Liver (tissue), 9 donors: Measurements from ENCODE around the gene TRIM63. TPM values are rescaled to one million over a fixed set of nuclear protein-coding genes. Genes with fewer than 3 reads are reported as not detected.
A peak's percentile ranks its signal among the peaks of the same experiment; 100 is the strongest.

Experiments used
- DNase-seq: peaks from one replicate; pipeline ENCODE4 v3.0.0-alpha.2; 2017; ENCODE audit warnings: low spot score
- H3K27ac ChIP-seq, 2 donors: one replicate each; pipeline ENCODE4 v1.7.0; 2013; ENCODE audit warnings: inconsistent platforms in 2 of 2, low read length in 2 of 2, control low read depth in 1 of 2, low read depth in 1 of 2, mild to moderate bottlenecking in 1 of 2
- H3K27me3 ChIP-seq, 4 donors: one replicate each; pipeline versions ENCODE4 v1.6.1 to v1.7.0; 2013; ENCODE audit warnings: low read length in 3 of 4, inconsistent platforms in 1 of 4, mild to moderate bottlenecking in 1 of 4, moderate library complexity in 1 of 4; ENCODE audit not compliant: control insufficient read depth in 4 of 4, insufficient read depth in 4 of 4
- H3K36me3 ChIP-seq, 4 donors: one replicate each; pipeline versions ENCODE4 v1.6.1 to v1.7.0; 2013; ENCODE audit warnings: low read length in 3 of 4, mild to moderate bottlenecking in 3 of 4, low read depth in 1 of 4, moderate library complexity in 1 of 4; ENCODE audit not compliant: control insufficient read depth in 4 of 4, insufficient read depth in 3 of 4
- H3K4me1 ChIP-seq, 4 donors: one replicate each; pipeline versions ENCODE4 v1.6.1 to v1.7.0; 2013; ENCODE audit warnings: low read length in 3 of 4, mild to moderate bottlenecking in 3 of 4, moderate library complexity in 1 of 4; ENCODE audit not compliant: control insufficient read depth in 4 of 4, insufficient read depth in 4 of 4
- H3K4me3 ChIP-seq, 3 donors: one replicate each; pipeline versions ENCODE4 v1.6.1 to v1.7.0; 2013; ENCODE audit warnings: low read length in 3 of 3, control low read depth in 1 of 3, low read depth in 1 of 3, mild to moderate bottlenecking in 1 of 3
- H3K9ac ChIP-seq, 2 donors: one replicate each; pipeline ENCODE4 v1.7.0; 2013; ENCODE audit warnings: low read length in 2 of 2, mild to moderate bottlenecking in 2 of 2, moderate library complexity in 2 of 2, control low read depth in 1 of 2, low read depth in 1 of 2
- H3K9me3 ChIP-seq, 4 donors: one replicate each; pipeline versions ENCODE4 v1.6.1 to v1.7.0; 2013; ENCODE audit warnings: low read length in 3 of 4; ENCODE audit not compliant: control insufficient read depth in 4 of 4
- CTCF ChIP-seq: fragments of 150-350 bp; IDR thresholded peaks from 2 replicates; pipeline ENCODE4 v1.5.1; 2017; ENCODE audit warnings: improper control_type of control experiment, low read depth, low read length; ENCODE audit not compliant: missing input control
- EGR1 ChIP-seq, 2 donors: IDR thresholded peaks; 2 replicates each; pipeline ENCODE4 v1.6.1; 2016 to 2018; ENCODE audit warnings: antibody characterized with exemption in 2 of 2, low read depth in 2 of 2
- GABPA ChIP-seq, 2 donors: IDR thresholded peaks in 1 of 2; conservative IDR thresholded peaks in 1 of 2; 2 replicates each; pipeline ENCODE4 v1.6.1; 2016; ENCODE audit warnings: antibody characterized with exemption in 2 of 2, mild to moderate bottlenecking in 1 of 2, moderate library complexity in 1 of 2
- HNF4A ChIP-seq, 2 donors: conservative IDR thresholded peaks; 2 replicates each; pipeline ENCODE4 v1.6.1; 2016; ENCODE audit warnings: antibody characterized with exemption in 2 of 2, mild to moderate bottlenecking in 2 of 2
- HNF4G ChIP-seq: IDR thresholded peaks from 2 replicates; pipeline ENCODE4 v1.6.1; 2016; ENCODE audit warnings: antibody characterized with exemption
- JUND ChIP-seq, 2 donors: IDR thresholded peaks; 2 replicates each; pipeline ENCODE4 v1.6.1; 2016; ENCODE audit warnings: antibody characterized with exemption in 2 of 2
- RAD21 ChIP-seq, 2 donors: IDR thresholded peaks; 2 replicates each; pipeline ENCODE4 v1.6.1; 2016; ENCODE audit warnings: antibody characterized with exemption in 2 of 2, mild to moderate bottlenecking in 2 of 2
- REST ChIP-seq: IDR thresholded peaks from 2 replicates; pipeline ENCODE4 v1.6.1; 2016; ENCODE audit warnings: antibody characterized with exemption, mild to moderate bottlenecking
- RXRA ChIP-seq, 2 donors: IDR thresholded peaks; 2 replicates each; pipeline ENCODE4 v1.6.1; 2017 to 2018; ENCODE audit warnings: antibody characterized with exemption in 2 of 2, mild to moderate bottlenecking in 1 of 2
- SP1 ChIP-seq: IDR thresholded peaks from 2 replicates; pipeline ENCODE4 v1.6.1; 2018; ENCODE audit warnings: antibody characterized with exemption, mild to moderate bottlenecking
- WGBS: extraction: QIAGEN DNeasy Blood & Tissue Kit; methylation state at CpG from one replicate; pipeline ENCODE4 v1.1.7; 2013; 5-methylcytosine and 5-hydroxymethylcytosine counted together
- polyA plus RNA-seq, 2 donors: library from polyadenylated mRNA; stranded (reverse) in 1 of 2; unstranded in 1 of 2; fragments of 200-250 nt in 1 of 2; fragments of >200 nt in 1 of 2; fragmentation: Nextera tagmentation in 1 of 2; extraction: Ambion mirVana in 1 of 2; gene quantifications; one replicate each; pipeline versions ENCODE4 v1.2.1 to v1.2.3, GENCODE V29; 2013 to 2015
- total RNA-seq, 2 donors: library from RNA; depleted of rRNA; stranded (reverse); fragments of >200 nt; gene quantifications; one replicate each; pipeline ENCODE4 v1.2.3, GENCODE V29; 2014
- TF ChIP-seq, protein P1 (sequence below): IDR thresholded peaks from 2 replicates; pipeline ENCODE4 v1.6.1; 2016; ENCODE audit warnings: antibody characterized with exemption
- TF ChIP-seq, protein P2 (sequence below): IDR thresholded peaks from 2 replicates; pipeline ENCODE4 v1.6.1; 2016; ENCODE audit warnings: antibody characterized with exemption
- donor health status: healthy.
- donor health status: healthy.
- donor health status: healthy.
- donor health status: healthy.
- donor health status: healthy.

The TRIM63 gene
- total and polyA plus RNA-seq, 4 donors: 0.03 TPM; not detected in 3

DNA sequence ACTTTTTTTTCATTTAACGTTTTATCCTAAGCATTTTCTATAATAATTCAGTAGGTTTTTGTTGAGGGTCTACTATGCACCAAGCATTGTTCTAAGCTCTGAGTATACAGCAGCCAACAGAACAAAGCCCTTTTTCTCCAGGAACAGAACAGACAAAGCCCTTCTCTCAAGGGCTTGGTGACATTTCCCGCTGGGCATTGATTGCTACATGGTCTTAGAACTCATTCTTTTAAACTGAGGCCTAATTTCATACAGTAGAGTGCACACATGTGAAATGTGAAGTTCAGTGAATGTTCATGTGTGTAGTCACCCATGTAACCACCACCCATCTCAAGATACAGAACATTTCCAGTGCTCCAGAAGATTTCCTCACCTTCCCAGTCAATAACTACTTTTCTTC, 29.0 kb upstream of the TRIM63 start:
- Histone ChIP-seq H3K27ac (no peak overlapping the region), H3K9ac (no peak overlapping the region), H3K4me1 (peaks cover 0 to 2% (median under 1%) of the 10 kb centered on the region in 4 donors), H3K4me3 (no peak overlapping the region), H3K27me3 (peaks cover 0 to 3% (median 0%) of the 10 kb centered on the region in 4 donors), H3K36me3 (no peaks in the 10 kb centered on the region), H3K9me3 (no peaks in the 10 kb centered on the region)
- no peak for DNase-seq
- WGBS: 64% methylated on average over 2 of the region's 2 CpGs
- TF ChIP-seq JUND (IDR thresholded peaks at IDR 0.05) (no peak), HNF4A (conservative IDR thresholded peaks at IDR 0.05) (no peak), CTCF (no peak), SP1 (no peak), GABPA (IDR thresholded peaks at IDR 0.05 in 1 of 2, conservative IDR thresholded peaks at IDR 0.05 in 1 of 2) (no peak), EGR1 (IDR thresholded peaks at IDR 0.05; ENCODE audit: low read depth in 2 of 2) (no peak), HNF4G (no peak), REST (no peak), RXRA (IDR thresholded peaks at IDR 0.05) (no peak)
- TF ChIP-seq, protein P1, sequence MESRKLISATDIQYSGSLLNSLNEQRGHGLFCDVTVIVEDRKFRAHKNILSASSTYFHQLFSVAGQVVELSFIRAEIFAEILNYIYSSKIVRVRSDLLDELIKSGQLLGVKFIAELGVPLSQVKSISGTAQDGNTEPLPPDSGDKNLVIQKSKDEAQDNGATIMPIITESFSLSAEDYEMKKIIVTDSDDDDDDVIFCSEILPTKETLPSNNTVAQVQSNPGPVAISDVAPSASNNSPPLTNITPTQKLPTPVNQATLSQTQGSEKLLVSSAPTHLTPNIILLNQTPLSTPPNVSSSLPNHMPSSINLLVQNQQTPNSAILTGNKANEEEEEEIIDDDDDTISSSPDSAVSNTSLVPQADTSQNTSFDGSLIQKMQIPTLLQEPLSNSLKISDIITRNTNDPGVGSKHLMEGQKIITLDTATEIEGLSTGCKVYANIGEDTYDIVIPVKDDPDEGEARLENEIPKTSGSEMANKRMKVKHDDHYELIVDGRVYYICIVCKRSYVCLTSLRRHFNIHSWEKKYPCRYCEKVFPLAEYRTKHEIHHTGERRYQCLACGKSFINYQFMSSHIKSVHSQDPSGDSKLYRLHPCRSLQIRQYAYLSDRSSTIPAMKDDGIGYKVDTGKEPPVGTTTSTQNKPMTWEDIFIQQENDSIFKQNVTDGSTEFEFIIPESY: no peak
- TF ChIP-seq, protein P2, sequence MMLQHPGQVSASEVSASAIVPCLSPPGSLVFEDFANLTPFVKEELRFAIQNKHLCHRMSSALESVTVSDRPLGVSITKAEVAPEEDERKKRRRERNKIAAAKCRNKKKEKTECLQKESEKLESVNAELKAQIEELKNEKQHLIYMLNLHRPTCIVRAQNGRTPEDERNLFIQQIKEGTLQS: no peak

GRCh38 chr1:26094677-26095383, 27.4 kb upstream of the TRIM63 start:
- Histone ChIP-seq H3K4me3 (no peak overlapping the region), H3K27me3 (peaks cover 0 to 3% (median 0%) of the 10 kb centered on the region in 4 donors), H3K4me1 (peaks cover 0 to 2% (median under 1%) of the 10 kb centered on the region in 4 donors), H3K27ac (no peak overlapping the region), H3K36me3 (no peaks in the 10 kb centered on the region), H3K9me3 (no peaks in the 10 kb centered on the region), H3K9ac (no peak overlapping the region)
- no peak for DNase-seq
- WGBS: 46% methylated on average over 17 of the region's 17 CpGs
- TF ChIP-seq CTCF (no peak), HNF4G (no peak), SP1 (peak; percentile 43), RAD21 (IDR thresholded peaks at IDR 0.05) (peak in 1 of 2 donors; percentile 13), GABPA (IDR thresholded peaks at IDR 0.05 in 1 of 2, conservative IDR thresholded peaks at IDR 0.05 in 1 of 2) (no peak)
